ENCODE data around the gene PMS1.

PMS1 gene

GRCh38 chr2:189797902-189798301 is 13.7 kb downstream of the PMS1 start:
- TF ChIP-seq, protein P1, sequence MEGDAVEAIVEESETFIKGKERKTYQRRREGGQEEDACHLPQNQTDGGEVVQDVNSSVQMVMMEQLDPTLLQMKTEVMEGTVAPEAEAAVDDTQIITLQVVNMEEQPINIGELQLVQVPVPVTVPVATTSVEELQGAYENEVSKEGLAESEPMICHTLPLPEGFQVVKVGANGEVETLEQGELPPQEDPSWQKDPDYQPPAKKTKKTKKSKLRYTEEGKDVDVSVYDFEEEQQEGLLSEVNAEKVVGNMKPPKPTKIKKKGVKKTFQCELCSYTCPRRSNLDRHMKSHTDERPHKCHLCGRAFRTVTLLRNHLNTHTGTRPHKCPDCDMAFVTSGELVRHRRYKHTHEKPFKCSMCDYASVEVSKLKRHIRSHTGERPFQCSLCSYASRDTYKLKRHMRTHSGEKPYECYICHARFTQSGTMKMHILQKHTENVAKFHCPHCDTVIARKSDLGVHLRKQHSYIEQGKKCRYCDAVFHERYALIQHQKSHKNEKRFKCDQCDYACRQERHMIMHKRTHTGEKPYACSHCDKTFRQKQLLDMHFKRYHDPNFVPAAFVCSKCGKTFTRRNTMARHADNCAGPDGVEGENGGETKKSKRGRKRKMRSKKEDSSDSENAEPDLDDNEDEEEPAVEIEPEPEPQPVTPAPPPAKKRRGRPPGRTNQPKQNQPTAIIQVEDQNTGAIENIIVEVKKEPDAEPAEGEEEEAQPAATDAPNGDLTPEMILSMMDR (IDR thresholded peaks at IDR 0.05) = no peak
- no peak overlapping the region for H3K27ac ChIP-seq

GRCh38 chr2:189798312-189799029 is 14.2 kb downstream of the PMS1 start:
- no peak overlapping the region for H3K27ac ChIP-seq

DNA sequence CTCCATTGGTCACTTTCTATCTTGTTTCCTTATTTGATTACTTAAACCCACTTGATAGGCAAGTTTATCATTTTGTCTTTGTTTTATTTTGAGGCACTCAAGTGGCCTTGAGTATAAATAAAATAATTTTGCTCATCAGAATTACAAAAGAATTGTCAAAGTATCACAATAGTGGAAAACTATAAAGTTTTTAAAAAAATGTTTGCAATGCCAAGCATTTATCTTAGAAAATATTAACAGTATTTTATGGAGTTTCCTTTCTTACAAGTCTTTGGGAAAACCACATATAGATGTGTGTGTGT is 14.7 kb downstream of the PMS1 start:
- TF ChIP-seq ZFX (IDR thresholded peaks at IDR 0.05; ENCODE audit: borderline replicate concordance) = no peak
- TF ChIP-seq, protein P1 (IDR thresholded peaks at IDR 0.05) = peak; percentile 36
- no peak overlapping the region for H3K27ac ChIP-seq

More at GRCh38 chr2:189798312-189799029, 14.2 kb downstream of the PMS1 start:
- no peak for TF ChIP-seq ZFX (IDR thresholded peaks at IDR 0.05; ENCODE audit: borderline replicate concordance)
- TF ChIP-seq, protein P1 (IDR thresholded peaks at IDR 0.05) = peak; percentile 72

DNA sequence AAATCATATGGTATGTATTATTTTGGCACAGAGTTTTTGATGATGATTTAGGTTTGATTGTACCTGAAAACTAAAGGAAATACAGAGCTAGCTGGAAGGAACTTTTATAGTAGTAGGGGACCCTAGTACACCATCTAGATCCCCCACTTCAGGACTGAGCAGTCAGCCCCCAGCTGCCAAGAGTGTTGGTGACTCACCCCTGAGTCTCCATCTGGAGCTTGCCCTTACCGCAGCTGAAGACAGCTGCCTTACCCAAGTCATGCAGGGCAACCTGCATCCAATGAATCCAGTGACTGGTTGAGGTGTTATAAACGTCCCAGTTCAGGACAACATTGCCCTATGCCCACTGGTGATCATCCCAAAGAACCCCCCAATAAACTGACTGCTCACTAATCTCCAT is 15.3 kb downstream of the PMS1 start:
- H3K27ac ChIP-seq = no peak overlapping the region
- TF ChIP-seq, protein P1 (IDR thresholded peaks at IDR 0.05) = no peak
- TF ChIP-seq ZFX (IDR thresholded peaks at IDR 0.05; ENCODE audit: borderline replicate concordance) = no peak

DNA sequence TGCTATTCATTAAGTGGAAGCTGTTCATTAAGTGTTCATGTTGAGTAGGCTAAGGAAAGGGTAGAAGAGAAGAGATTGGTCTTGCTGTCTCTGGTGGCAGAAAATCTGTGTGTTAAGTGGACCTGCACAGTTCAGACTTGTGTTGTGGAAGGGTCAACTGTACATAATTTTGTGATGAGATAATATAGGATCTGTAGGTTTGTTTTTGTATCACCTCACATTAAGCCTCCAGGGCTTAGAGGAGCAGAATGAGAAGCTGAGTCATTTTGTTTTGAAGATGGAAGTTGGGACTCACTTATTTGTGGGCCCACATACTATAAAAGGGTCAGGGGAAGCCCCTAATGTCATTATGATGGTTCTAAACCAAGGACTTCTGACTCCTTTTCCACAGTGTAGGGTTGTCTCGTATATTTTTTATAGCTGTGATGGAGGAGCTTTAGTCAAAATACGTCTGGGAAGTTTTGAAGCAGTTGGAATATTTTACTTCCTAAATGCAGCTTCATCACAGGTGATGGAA is 18.2 kb downstream of the PMS1 start:
- H3K27ac ChIP-seq = no peak overlapping the region
- no peak for TF ChIP-seq ZFX (IDR thresholded peaks at IDR 0.05; ENCODE audit: borderline replicate concordance)
- TF ChIP-seq, protein P1 (IDR thresholded peaks at IDR 0.05) = no peak

- TF ChIP-seq, protein P1 (IDR thresholded peaks at IDR 0.05) = no peak
- no peak for TF ChIP-seq ZFX (IDR thresholded peaks at IDR 0.05; ENCODE audit: borderline replicate concordance)
- H3K27ac ChIP-seq = no peak overlapping the region
These were observed 19.2 kb downstream of the PMS1 start for GRCh38 chr2:189803431-189803830.

DNA sequence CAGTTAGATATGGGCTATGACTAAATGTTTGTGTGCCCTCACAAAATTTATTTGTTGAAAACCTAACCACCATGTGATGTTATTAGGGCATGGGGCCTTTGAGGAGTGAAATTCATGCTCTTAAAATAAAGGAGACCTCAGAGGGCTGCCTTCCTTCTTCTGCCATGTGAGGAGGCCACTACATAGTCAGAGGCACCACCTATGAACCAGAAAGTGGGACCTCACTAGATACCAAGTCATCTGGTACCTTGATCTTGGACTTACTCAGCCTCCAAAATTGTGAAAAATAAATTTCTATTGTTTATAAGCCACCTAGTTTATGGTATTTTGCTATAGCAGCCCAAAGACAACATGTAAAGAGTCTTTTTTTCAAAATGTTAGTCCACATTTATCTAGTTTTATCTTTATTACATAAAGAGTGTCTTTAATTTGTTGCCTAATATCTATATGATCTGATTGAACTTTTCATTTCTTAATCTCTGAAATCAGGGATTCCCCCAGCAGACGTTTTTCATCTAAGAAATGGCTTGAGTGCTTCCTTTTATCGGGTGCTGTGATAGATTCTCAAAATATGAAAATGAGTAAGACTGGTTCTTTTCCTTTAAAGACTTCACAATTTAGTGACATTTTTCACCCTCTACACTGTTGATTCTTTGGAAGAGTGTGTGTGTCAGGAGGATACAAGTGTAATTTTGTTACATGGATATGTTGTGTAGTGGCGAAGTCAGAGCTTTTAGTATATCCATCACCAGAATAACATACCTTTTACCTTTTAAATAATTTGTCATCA is 34.2 kb downstream of the PMS1 start:
- H3K27ac ChIP-seq = no peak overlapping the region
- TF ChIP-seq ZFX (IDR thresholded peaks at IDR 0.05; ENCODE audit: borderline replicate concordance) = no peak
- TF ChIP-seq, protein P1 (IDR thresholded peaks at IDR 0.05) = no peak
